Right lobe of liver (tissue), 6 donors: ENCODE data around the gene CPA1. TPM values are rescaled to one million over a fixed set of nuclear protein-coding genes. Genes with fewer than 3 reads are reported as not detected.
A peak's percentile ranks its signal among the peaks of the same experiment; 100 is the strongest.

ENCODE experiments used
- ATAC-seq, 4 donors: fragments of 200-7000 bp; cut with Tn5 transposase; one replicate each; pipeline ENCODE4 v1.9.1; 2020; ENCODE audit warnings: mild to moderate bottlenecking in 4 of 4, moderate library complexity in 4 of 4
- DNase-seq, 3 donors: peaks; one replicate each; pipeline ENCODE4 v3.0.0-alpha.2; 2020
- H3K27ac ChIP-seq, 3 donors: fragments of 200-600 bp; one replicate each; pipeline ENCODE4 v1.8.0; 2022
- H3K27me3 ChIP-seq, 2 donors: fragments of 200-600 bp; one replicate each; pipeline ENCODE4 v1.8.0; 2022
- H3K36me3 ChIP-seq, 4 donors: fragments of 200-600 bp; sonication (generic) in 1 of 4; one replicate each; pipeline versions ENCODE4 v1.5.1 to v1.8.0; 2017 to 2022; ENCODE audit warnings: control low read depth in 1 of 4
- H3K4me1 ChIP-seq, 4 donors: fragments of 200-600 bp; sonication (generic) in 1 of 4; one replicate each; pipeline versions ENCODE4 v1.5.1 to v1.8.0; 2017 to 2022; ENCODE audit warnings: control low read depth in 1 of 4
- H3K4me3 ChIP-seq, 3 donors: fragments of 200-600 bp; one replicate each; pipeline ENCODE4 v1.8.0; 2022
- H3K9me3 ChIP-seq, 4 donors: fragments of 200-600 bp; sonication (generic) in 1 of 4; one replicate each; pipeline versions ENCODE4 v1.5.1 to v1.8.0; 2017 to 2022; ENCODE audit warnings: control low read depth in 1 of 4
- CTCF ChIP-seq, 4 donors: fragments of 200-600 bp in 3 of 4; fragments of 450-650 bp in 1 of 4; IDR thresholded peaks; one replicate each; pipeline versions ENCODE4 v1.5.1 to v1.8.0; 2016 to 2022; ENCODE audit warnings: antibody characterized with exemption in 4 of 4, mild to moderate bottlenecking in 2 of 4
- POLR2A ChIP-seq: fragments of 450-650 bp; IDR thresholded peaks from one replicate; pipeline ENCODE4 v1.6.1; 2017; ENCODE audit warnings: antibody characterized with exemption, mild to moderate bottlenecking
- WGBS: methylation state at CpG from one replicate; pipeline ENCODE4 v1.1.6; 2018; ENCODE audit warnings: low coverage, low lambda C conversion rate; ENCODE audit not compliant: insufficient coverage; ENCODE audit errors: missing lambda C conversion rate; 5-methylcytosine and 5-hydroxymethylcytosine counted together
- intact Hi-C, 2 donors: fragments of 100-400 bp; cut with DNase I; formaldehyde crosslinking; loops; one replicate each; pipeline versions ENCODE4 v1.11.2 to v1.14.1; 2022
- total RNA-seq, 6 experiments: library from RNA; depleted of rRNA in 2 of 6; stranded (reverse); fragments of >200 nt in 2 of 6; fragmentation: NEBNext Ultra II Directional in 3 of 6; extraction: Animal tissue kit (Norgen Biotek cat#: 25700) in 3 of 6; gene quantifications; one replicate each; pipeline versions ENCODE4 v1.1.0 to v1.2.4, GENCODE V29; 2016 to 2023
- donor health status: DM: no; HTN: yes; CAD: no.
- donor health status: DM: no; HTN: no; CAD: no.
- donor health status: DM: no; HTN: no; CAD: no.
- donor health status: DM: no; HTN: yes; CAD: no.
- donor health status: DM: no; HTN: yes; CAD: no.

Gene CPA1
- total RNA-seq, 6 experiments from 2014 or later, result not detected

- no peak for ATAC-seq
- no peak for DNase-seq
- 100% methylated on average over 1 of the region's 12 CpGs for WGBS
Observed at GRCh38 chr7:130346941-130347340, 33.4 kb upstream of the CPA1 start.

GRCh38 chr7:130349911-130350782 lies 30.1 kb upstream of the CPA1 start:
- no peaks in the 10 kb centered on the region for H3K9me3 ChIP-seq
- intact Hi-C loops, result no loop called here
- TF ChIP-seq CTCF (IDR thresholded peaks at IDR 0.05), result no peak
- TF ChIP-seq POLR2A, result no peak
- H3K27me3 ChIP-seq, result no peaks in the 10 kb centered on the region
- 53% methylated on average over 14 of the region's 16 CpGs for WGBS
- H3K4me1 ChIP-seq, result no peaks in the 10 kb centered on the region
- H3K27ac ChIP-seq, result no peak overlapping the region
- no peak for DNase-seq
- no peak for ATAC-seq
- no peaks in the 10 kb centered on the region for H3K36me3 ChIP-seq
- H3K4me3 ChIP-seq, result no peak overlapping the region

More at GRCh38 chr7:130346941-130347340, 33.4 kb upstream of the CPA1 start:
- Histone ChIP-seq H3K4me3 (no peak overlapping the region), H3K27me3 (no peaks in the 10 kb centered on the region), H3K4me1 (no peaks in the 10 kb centered on the region), H3K27ac (no peak overlapping the region), H3K9me3 (no peaks in the 10 kb centered on the region), H3K36me3 (no peaks in the 10 kb centered on the region)
- intact Hi-C loops, result no loop called here
- TF ChIP-seq CTCF (IDR thresholded peaks at IDR 0.05), result no peak
- TF ChIP-seq POLR2A, result no peak

GRCh38 chr7:130350945-130351790 lies 29.1 kb upstream of the CPA1 start:
- intact Hi-C loops, result no loop called here
- no peak for TF ChIP-seq CTCF (IDR thresholded peaks at IDR 0.05)
- TF ChIP-seq POLR2A, result no peak
- H3K27ac ChIP-seq, result no peak overlapping the region
- whole genome bisulfite sequencing, result 27% methylated on average over 18 of the region's 20 CpGs
- H3K9me3 ChIP-seq, result no peaks in the 10 kb centered on the region
- no peak for DNase-seq
- no peak overlapping the region for H3K4me3 ChIP-seq
- H3K4me1 ChIP-seq, result no peaks in the 10 kb centered on the region
- peak; percentile 35 to 59 (median 52) for ATAC-seq
- no peaks in the 10 kb centered on the region for H3K36me3 ChIP-seq
- H3K27me3 ChIP-seq, result no peaks in the 10 kb centered on the region

- TF ChIP-seq CTCF (IDR thresholded peaks at IDR 0.05), result no peak
- no peak for TF ChIP-seq POLR2A
Observed at GRCh38 chr7:130351791-130352090, 28.6 kb upstream of the CPA1 start.

More at GRCh38 chr7:130351791-130352090, 28.6 kb upstream of the CPA1 start:
- ATAC-seq (no peak), DNase-seq (no peak)
- Histone ChIP-seq H3K4me3 (no peak overlapping the region), H3K9me3 (no peaks in the 10 kb centered on the region), H3K27me3 (no peaks in the 10 kb centered on the region), H3K36me3 (no peaks in the 10 kb centered on the region), H3K4me1 (no peaks in the 10 kb centered on the region), H3K27ac (no peak overlapping the region)
- intact Hi-C loops, result no loop called here
- 36% methylated on average over 2 of the region's 6 CpGs for WGBS
